IPS DF 19.7 (cell line): ENCODE data around the gene G6PD.
"Not testable (repeated sequence)": the region's sequence is repeated elsewhere in the genome, so short reads cannot be mapped to it uniquely, and the experiment has no call there.

Experiments used
- DNase-seq: peaks from one replicate; pipeline ENCODE4 v3.0.0-alpha.2; 2013; ENCODE audit warnings: low read depth, low spot score

The G6PD gene

GRCh38 chrX:154515090-154515965, 31.3 kb downstream of the G6PD start:
- DNase-seq, result no peak

- no peak for DNase-seq
Observed at GRCh38 chrX:154513716-154514115, 32.9 kb downstream of the G6PD start.

GRCh38 chrX:154512879-154513553, 33.6 kb downstream of the G6PD start:
- no peak for DNase-seq

GRCh38 chrX:154511761-154512160, 34.9 kb downstream of the G6PD start:
- no peak for DNase-seq

- DNase-seq, result no peak
Observed at GRCh38 chrX:154509455-154509854, 37.2 kb downstream of the G6PD start.

- DNase-seq, result no peak
Observed at GRCh38 chrX:154508384-154508745, 38.3 kb downstream of the G6PD start.

- DNase-seq, result no peak
Observed at GRCh38 chrX:154507673-154508383, 38.8 kb downstream of the G6PD start.

- no peak for DNase-seq
Observed at GRCh38 chrX:154506483-154507332, 39.9 kb downstream of the G6PD start.

GRCh38 chrX:154505734-154506133, 40.9 kb downstream of the G6PD start:
- DNase-seq, result no peak

GRCh38 chrX:154502989-154503388, 43.7 kb downstream of the G6PD start:
- DNase-seq, result no peak

- DNase-seq, result no peak
Observed at GRCh38 chrX:154502098-154502497, 44.5 kb downstream of the G6PD start.

GRCh38 chrX:154501423-154501822, 45.2 kb downstream of the G6PD start:
- DNase-seq, result not testable (repeated sequence)

GRCh38 chrX:154496591-154497137, 50.0 kb downstream of the G6PD start:
- not testable (repeated sequence) for DNase-seq

GRCh38 chrX:154495472-154495922, 51.1 kb downstream of the G6PD start:
- DNase-seq, result no peak

- DNase-seq, result no peak
Observed at GRCh38 chrX:154494715-154495114, 51.9 kb downstream of the G6PD start.

GRCh38 chrX:154490414-154491083, 56.1 kb downstream of the G6PD start, which contains the start of gene SLC10A3:
Gene SLC10A3, minus strand, starts transcription at chrX:154490629. Its CDS starts 1,689 bp downstream, at chrX:154488940.
- peak; percentile 69 for DNase-seq

- DNase-seq, result no peak
Observed at GRCh38 chrX:154490021-154490413, 56.6 kb downstream of the G6PD start.

GRCh38 chrX:154489182-154489581, 57.5 kb downstream of the G6PD start:
- no peak for DNase-seq

GRCh38 chrX:154488336-154489075, 58.1 kb downstream of the G6PD start:
- DNase-seq, result no peak
